Measurements from ENCODE around the gene TFR2.

GRCh38 chr7:100620239-100620638, 21.1 kb downstream of the TFR2 start:
- TF ChIP-seq CTCF (conservative IDR thresholded peaks at IDR 0.05; ENCODE audit: low read depth, low read length): no peak
- no peak for TF ChIP-seq EZH2 (IDR thresholded peaks at IDR 0.05; ENCODE audit: low read length, unreplicated experiment)
